K562 (cell line): ENCODE measurements around the gene COPG2. TPM values are rescaled to one million over a fixed set of nuclear protein-coding genes. Genes with fewer than 3 reads are reported as not detected.

Experiments used
- ATAC-seq: fragments of 200-7000 bp; cut with Tn5 transposase; 3 replicates; pipeline ENCODE4 v1.9.1; 2020; ENCODE audit warnings: moderate library complexity
- BruUV-seq: library from RNA; stranded (reverse); fragments of 400-500 nt; replicated peaks from 2 replicates; lab custom pipeline; 2021; lab: Mats Ljungman, UMichigan
- CTCF ChIA-PET: fragments of 300-600 bp; formaldehyde crosslinking; extraction: SDS; loops from one replicate; lab custom pipeline; 2021; ENCODE audit warnings: low intra/inter-chr PET ratio; lab: Yijun Ruan, JAX
- POLR2A ChIA-PET: fragments of 300-600, 350-650 bp; sonication (Branson Sonifier 250); formaldehyde crosslinking; extraction: SDS; loops from one replicate; lab custom pipeline; 2021; ENCODE audit warnings: antibody characterized with exemption, inconsistent platforms; lab: Yijun Ruan, JAX
- DNase-seq, 4 experiments: peaks; one replicate each; pipeline versions ENCODE4 v3.0.0 to v3.0.0-alpha.2; 2011 to 2018; ENCODE audit warnings: low spot score in 3 of 4, mixed read lengths in 3 of 4; ENCODE audit errors: extremely low read depth in 1 of 4
- FAIRE-seq: peaks from 2 replicates; lab custom pipeline; 2011; peaks lifted over from hg19 to GRCh38; lab: Jason Lieb, UNC
- H2AFZ ChIP-seq: 2 replicates; pipeline ENCODE4 v1.6.0; 2011; ENCODE audit warnings: low read depth, low read length, control low read depth, inconsistent platforms
- H3K27ac ChIP-seq: fragments of 200-600 bp; 3 replicates; pipeline ENCODE4 v1.8.0; 2011; ENCODE audit warnings: low read depth, mild to moderate bottlenecking, control low read depth, inconsistent platforms, low read length, moderate library complexity, mixed read lengths; ENCODE audit errors: extremely low read depth
- H3K27me3 ChIP-seq, 2 experiments: fragments of 300-600 bp in 1 of 2; 2 replicates in 1 of 2; 3 replicates in 1 of 2; pipeline versions ENCODE4 v1.6.0 to v1.8.0; 2011; ENCODE audit warnings: inconsistent platforms in 2 of 2, low read length in 2 of 2, mild to moderate bottlenecking in 1 of 2, mixed read lengths in 1 of 2, moderate library complexity in 1 of 2; ENCODE audit not compliant: control insufficient read depth in 2 of 2, insufficient read depth in 2 of 2
- H3K36me3 ChIP-seq: fragments of 300-600 bp; 3 replicates; pipeline ENCODE4 v1.8.0; 2011; ENCODE audit warnings: mild to moderate bottlenecking, low read length, inconsistent platforms; ENCODE audit not compliant: control insufficient read depth, insufficient read depth
- H3K4me1 ChIP-seq, 2 experiments: fragments of 200-600 bp in 1 of 2; replicated peaks in 1 of 2; 2 replicates in 1 of 2; 3 replicates in 1 of 2; pipeline versions ENCODE4 v1.5.1 to v1.8.0; 2011; ENCODE audit warnings: inconsistent platforms in 2 of 2, low read length in 2 of 2, mild to moderate bottlenecking in 1 of 2, mixed read lengths in 1 of 2, moderate library complexity in 1 of 2; ENCODE audit not compliant: control insufficient read depth in 2 of 2, insufficient read depth in 2 of 2
- H3K4me2 ChIP-seq: 2 replicates; pipeline ENCODE4 v1.6.1; 2011; ENCODE audit warnings: low read length, control low read depth, inconsistent platforms, mixed read lengths; ENCODE audit not compliant: insufficient read depth
- H3K4me3 ChIP-seq: fragments of 200-600 bp; sonication (generic), shearing (Covaris generic); 2 replicates; pipeline ENCODE4 v1.5.1; 2016; ENCODE audit warnings: control low read depth, inconsistent platforms
- H3K79me2 ChIP-seq: fragments of 200-600 bp; 3 replicates; pipeline ENCODE4 v1.8.0; 2011; ENCODE audit warnings: low read length, inconsistent platforms; ENCODE audit not compliant: control insufficient read depth, insufficient read depth
- H3K9ac ChIP-seq, 2 experiments: 2 replicates each; pipeline versions ENCODE4 v1.6.0 to v1.6.1; 2011; ENCODE audit warnings: low read depth in 2 of 2, low read length in 2 of 2, control low read depth in 1 of 2, inconsistent platforms in 1 of 2, mild to moderate bottlenecking in 1 of 2, mixed read lengths in 1 of 2; ENCODE audit not compliant: insufficient read depth in 1 of 2
- H3K9me1 ChIP-seq: one replicate; pipeline ENCODE4 v1.6.0; 2011; ENCODE audit warnings: inconsistent platforms, mild to moderate bottlenecking, low read length, moderate library complexity; ENCODE audit not compliant: control insufficient read depth, insufficient read depth
- H3K9me3 ChIP-seq: replicated peaks from 2 replicates; pipeline ENCODE4 v1.5.1; 2011; ENCODE audit warnings: low read depth, low read length, inconsistent platforms; ENCODE audit not compliant: control insufficient read depth, insufficient read depth
- H4K20me1 ChIP-seq: replicated peaks from 2 replicates; pipeline ENCODE4 v1.6.1; 2011; ENCODE audit warnings: low read length, inconsistent platforms, mixed read lengths; ENCODE audit not compliant: control insufficient read depth, insufficient read depth
- ARHGAP35 ChIP-seq: fragments of 450-650 bp; IDR thresholded peaks from 2 replicates; pipeline ENCODE4 v1.6.1; 2018; ENCODE audit not compliant: partially characterized antibody
- CBX3 ChIP-seq, 2 experiments: IDR thresholded peaks; 1 replicate in 1 of 2; 2 replicates in 1 of 2; pipeline ENCODE4 v1.6.1; 2012; ENCODE audit warnings: inconsistent platforms in 2 of 2, low read length in 2 of 2, borderline replicate concordance in 1 of 2, control low read depth in 1 of 2
- E2F5 ChIP-seq: sonication (generic); formaldehyde crosslinking; IDR thresholded peaks from 2 replicates; pipeline ENCODE4 v1.8.0; 2022; ENCODE audit warnings: mild to moderate bottlenecking, missing genetic modification reagents
- EHMT2 ChIP-seq: fragments of 450-650 bp; IDR thresholded peaks from 2 replicates; pipeline ENCODE4 v1.6.1; 2018; ENCODE audit warnings: antibody characterized with exemption
- HOXB6 ChIP-seq: fragments of 250-450 bp; sonication (Bioruptor Pico); IDR thresholded peaks from 2 replicates; pipeline ENCODE4 v1.5.1; 2022; ENCODE audit warnings: mild to moderate bottlenecking, borderline replicate concordance
- POLR3A ChIP-seq: IDR thresholded peaks from 2 replicates; pipeline ENCODE4 v1.6.1; 2011; ENCODE audit warnings: borderline replicate concordance, mild to moderate bottlenecking, moderate library complexity; ENCODE audit not compliant: insufficient read length, insufficient read depth; ENCODE audit errors: extremely low read depth
- TCF7 ChIP-seq: sonication (generic); IDR thresholded peaks from 2 replicates; pipeline ENCODE4 v1.6.1; 2016; ENCODE audit warnings: antibody characterized with exemption, borderline replicate concordance
- ZC3H4 ChIP-seq: sonication (generic); formaldehyde crosslinking; IDR thresholded peaks from 2 replicates; pipeline ENCODE4 v1.9.0; 2021; ENCODE audit warnings: missing genetic modification reagents, borderline replicate concordance
- ZNF232 ChIP-seq: sonication (generic); formaldehyde crosslinking; IDR thresholded peaks from 2 replicates; pipeline ENCODE4 v1.8.0; 2022; ENCODE audit warnings: mild to moderate bottlenecking, missing genetic modification reagents
- WGBS: fragments of 100-300 bp; shearing (Covaris generic); methylation state at CpG from one replicate; pipeline ENCODE4 v1.1.6; 2016; ENCODE audit warnings: low coverage, mixed read lengths; ENCODE audit not compliant: insufficient coverage; ENCODE audit errors: missing lambda C conversion rate; 5-methylcytosine and 5-hydroxymethylcytosine counted together
- in situ Hi-C: fragments of 300-500 bp; cut with MboI; formaldehyde crosslinking; loops from 4 replicates; pipeline ENCODE4 v1.15.0; 2018; ENCODE audit warnings: inconsistent platforms, mixed read lengths
- intact Hi-C: fragments of 100-400 bp; cut with micrococcal nuclease; formaldehyde crosslinking; loops from 2 replicates; pipeline ENCODE4 v1.14.2; 2022
- polyA plus RNA-seq, 8 experiments: library from polyadenylated mRNA; depleted of rRNA in 4 of 8; stranded (reverse) in 5 of 8; unstranded in 3 of 8; fragments of >200 nt; fragmentation: Nextera tagmentation in 2 of 8; fragmentation: Illumina TruSeq in 1 of 8; extraction: Ambion mirVana in 2 of 8; extraction: Trizol in 1 of 8; gene quantifications; 2 replicates each; pipeline versions ENCODE4 v1.2.1 to v1.2.3, GENCODE V29; 2011 to 2014; ENCODE audit warnings: inconsistent platforms in 1 of 8, missing spikeins in 1 of 8
- total RNA-seq, 7 experiments: library from RNA; depleted of rRNA in 6 of 7; stranded (reverse); fragments of >200 nt in 6 of 7; fragmentation: Illumina TruSeq in 2 of 7; extraction: Trizol in 2 of 7; gene quantifications; 2 replicates each; pipeline versions ENCODE4 v1.2.1 to v1.2.3, GENCODE V29; 2011 to 2021; ENCODE audit warnings: low replicate concordance in 1 of 7
- TF ChIP-seq, protein P1 (sequence below): IDR thresholded peaks from 2 replicates; pipeline ENCODE4 v1.6.1; 2011; ENCODE audit warnings: borderline replicate concordance, low read depth, mild to moderate bottlenecking, moderate library complexity, low read length; ENCODE audit not compliant: insufficient read depth, poor library complexity, severe bottlenecking
- TF ChIP-seq, protein P2 (sequence below), 2 experiments: fragments of 450-650 bp; IDR thresholded peaks; 2 replicates each; pipeline ENCODE4 v1.6.1; 2016
- TF ChIP-seq, protein P3 (sequence below): sonication (generic); formaldehyde crosslinking; IDR thresholded peaks from 2 replicates; pipeline ENCODE4 v1.4.0; 2020; ENCODE audit warnings: mild to moderate bottlenecking, missing genetic modification reagents

COPG2 gene
- total and polyA plus RNA-seq, 9 of the 15 experiments (the other 6 are each of a cell fraction or from before 2014, with no cell fraction given): 6.6 to 104 (median 32.5) TPM

- H3K27ac ChIP-seq: no peak overlapping the region
- FAIRE-seq: no peak
- in situ Hi-C loops (no loop called here), intact Hi-C loops (no loop called here)
- H3K9me3 ChIP-seq: peaks cover 4% of the 10 kb centered on the region
- H3K4me3 ChIP-seq: no peak overlapping the region
- H3K4me2 ChIP-seq: no peak overlapping the region
- no peak overlapping the region for H3K9ac ChIP-seq
- H3K79me2 ChIP-seq: no peaks in the 10 kb centered on the region
- WGBS: 89% methylated on average over 3 of the region's 3 CpGs
- no peaks in the 10 kb centered on the region for H4K20me1 ChIP-seq
- peaks cover 5% of the 10 kb centered on the region; the same call in 1 of the 3 replicates for H3K36me3 ChIP-seq
- no peak overlapping the region for H2AFZ ChIP-seq
- H3K9me1 ChIP-seq: no peaks in the 10 kb centered on the region
- no peak for ATAC-seq
- CTCF ChIA-PET: no interaction called here
- TF ChIP-seq EHMT2: no peak
- TF ChIP-seq E2F5 (CRISPR knock-in tag): no peak
- no peak for TF ChIP-seq TCF7
- TF ChIP-seq CBX3 (IDR thresholded peaks at IDR 0.05; ENCODE audit: borderline replicate concordance in 1 of 2, low read length in 2 of 2): no peak
- TF ChIP-seq ZC3H4: no peak
- TF ChIP-seq, protein P1, sequence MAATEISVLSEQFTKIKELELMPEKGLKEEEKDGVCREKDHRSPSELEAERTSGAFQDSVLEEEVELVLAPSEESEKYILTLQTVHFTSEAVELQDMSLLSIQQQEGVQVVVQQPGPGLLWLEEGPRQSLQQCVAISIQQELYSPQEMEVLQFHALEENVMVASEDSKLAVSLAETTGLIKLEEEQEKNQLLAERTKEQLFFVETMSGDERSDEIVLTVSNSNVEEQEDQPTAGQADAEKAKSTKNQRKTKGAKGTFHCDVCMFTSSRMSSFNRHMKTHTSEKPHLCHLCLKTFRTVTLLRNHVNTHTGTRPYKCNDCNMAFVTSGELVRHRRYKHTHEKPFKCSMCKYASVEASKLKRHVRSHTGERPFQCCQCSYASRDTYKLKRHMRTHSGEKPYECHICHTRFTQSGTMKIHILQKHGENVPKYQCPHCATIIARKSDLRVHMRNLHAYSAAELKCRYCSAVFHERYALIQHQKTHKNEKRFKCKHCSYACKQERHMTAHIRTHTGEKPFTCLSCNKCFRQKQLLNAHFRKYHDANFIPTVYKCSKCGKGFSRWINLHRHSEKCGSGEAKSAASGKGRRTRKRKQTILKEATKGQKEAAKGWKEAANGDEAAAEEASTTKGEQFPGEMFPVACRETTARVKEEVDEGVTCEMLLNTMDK: no peak
- TF ChIP-seq, protein P2, sequence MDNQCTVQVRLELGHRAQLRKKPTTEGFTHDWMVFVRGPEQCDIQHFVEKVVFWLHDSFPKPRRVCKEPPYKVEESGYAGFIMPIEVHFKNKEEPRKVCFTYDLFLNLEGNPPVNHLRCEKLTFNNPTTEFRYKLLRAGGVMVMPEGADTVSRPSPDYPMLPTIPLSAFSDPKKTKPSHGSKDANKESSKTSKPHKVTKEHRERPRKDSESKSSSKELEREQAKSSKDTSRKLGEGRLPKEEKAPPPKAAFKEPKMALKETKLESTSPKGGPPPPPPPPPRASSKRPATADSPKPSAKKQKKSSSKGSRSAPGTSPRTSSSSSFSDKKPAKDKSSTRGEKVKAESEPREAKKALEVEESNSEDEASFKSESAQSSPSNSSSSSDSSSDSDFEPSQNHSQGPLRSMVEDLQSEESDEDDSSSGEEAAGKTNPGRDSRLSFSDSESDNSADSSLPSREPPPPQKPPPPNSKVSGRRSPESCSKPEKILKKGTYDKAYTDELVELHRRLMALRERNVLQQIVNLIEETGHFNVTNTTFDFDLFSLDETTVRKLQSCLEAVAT (IDR thresholded peaks at IDR 0.05): no peak
- TF ChIP-seq, protein P3, sequence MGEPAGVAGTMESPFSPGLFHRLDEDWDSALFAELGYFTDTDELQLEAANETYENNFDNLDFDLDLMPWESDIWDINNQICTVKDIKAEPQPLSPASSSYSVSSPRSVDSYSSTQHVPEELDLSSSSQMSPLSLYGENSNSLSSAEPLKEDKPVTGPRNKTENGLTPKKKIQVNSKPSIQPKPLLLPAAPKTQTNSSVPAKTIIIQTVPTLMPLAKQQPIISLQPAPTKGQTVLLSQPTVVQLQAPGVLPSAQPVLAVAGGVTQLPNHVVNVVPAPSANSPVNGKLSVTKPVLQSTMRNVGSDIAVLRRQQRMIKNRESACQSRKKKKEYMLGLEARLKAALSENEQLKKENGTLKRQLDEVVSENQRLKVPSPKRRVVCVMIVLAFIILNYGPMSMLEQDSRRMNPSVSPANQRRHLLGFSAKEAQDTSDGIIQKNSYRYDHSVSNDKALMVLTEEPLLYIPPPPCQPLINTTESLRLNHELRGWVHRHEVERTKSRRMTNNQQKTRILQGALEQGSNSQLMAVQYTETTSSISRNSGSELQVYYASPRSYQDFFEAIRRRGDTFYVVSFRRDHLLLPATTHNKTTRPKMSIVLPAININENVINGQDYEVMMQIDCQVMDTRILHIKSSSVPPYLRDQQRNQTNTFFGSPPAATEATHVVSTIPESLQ: no peak
- no peak for TF ChIP-seq POLR3A
- TF ChIP-seq HOXB6 (CRISPR knock-in tag): no peak
- no peak for TF ChIP-seq ARHGAP35
- no peak for TF ChIP-seq ZNF232 (CRISPR knock-in tag)
- TF ChIP-seq, all 486 proteins: peak for 0
- no peaks in the 10 kb centered on the region for H3K27me3 ChIP-seq
- no peak for DNase-seq
- POLR2A ChIA-PET: no interaction called here
- no peaks in the 10 kb centered on the region for H3K4me1 ChIP-seq
- no TSS peak for BruUV-seq
Measured at GRCh38 chr7:130641497-130641896, 27.1 kb downstream of the COPG2 start.
